Stomach (tissue), 9 donors: ENCODE data around the gene HSPA12B. TPM values are rescaled to one million over a fixed set of nuclear protein-coding genes. Genes with fewer than 3 reads are reported as not detected.

Experiments
- DNase-seq, 2 donors: peaks; one replicate each; pipeline versions ENCODE4 v3.0.0 to v3.0.0-alpha.2; 2013 to 2019
- H3K27ac ChIP-seq, 5 donors: fragments of 200-600 bp in 4 of 5; sonication (generic) in 4 of 5; one replicate each; pipeline ENCODE4 v1.5.1; 2013 to 2019; ENCODE audit warnings: mild to moderate bottlenecking in 1 of 5, moderate library complexity in 1 of 5
- H3K27me3 ChIP-seq, 3 donors: fragments of 200-600 bp; sonication (generic); one replicate each; pipeline ENCODE4 v1.5.1; 2017 to 2019; ENCODE audit warnings: mixed run types in 1 of 3
- H3K36me3 ChIP-seq, 4 donors: fragments of 200-600 bp; sonication (generic); 1 replicate in 3 of 4; 2 replicates in 1 of 4; pipeline ENCODE4 v1.5.1; 2016 to 2019
- H3K4me1 ChIP-seq, 4 donors: fragments of 200-600 bp; sonication (generic); one replicate each; pipeline ENCODE4 v1.5.1; 2016 to 2019
- H3K4me3 ChIP-seq, 4 donors: fragments of 200-600 bp; sonication (generic) in 3 of 4; one replicate each; pipeline ENCODE4 v1.5.1; 2016 to 2019; ENCODE audit warnings: mild to moderate bottlenecking in 1 of 4
- H3K9me3 ChIP-seq, 4 donors: fragments of 200-600 bp; sonication (generic); one replicate each; pipeline ENCODE4 v1.5.1; 2016 to 2019
- CTCF ChIP-seq, 7 experiments: fragments of 450-650 bp in 4 of 7; fragments of 200-600 bp in 3 of 7; sonication (generic) in 3 of 7; IDR thresholded peaks; one replicate each; pipeline ENCODE4 v1.5.1; 2016 to 2019; ENCODE audit warnings: antibody characterized with exemption in 7 of 7, control low read depth in 2 of 7, mild to moderate bottlenecking in 1 of 7
- EP300 ChIP-seq: sonication (generic); formaldehyde crosslinking; IDR thresholded peaks from one replicate; pipeline ENCODE4 v1.6.1; 2017; ENCODE audit warnings: antibody characterized with exemption
- POLR2A ChIP-seq, 4 donors: fragments of 450-650 bp; IDR thresholded peaks; one replicate each; pipeline ENCODE4 v1.6.1; 2016; ENCODE audit warnings: antibody characterized with exemption in 4 of 4, control low read depth in 2 of 4, mild to moderate bottlenecking in 1 of 4, moderate library complexity in 1 of 4
- POLR2AphosphoS5 ChIP-seq, 3 donors: sonication (generic); formaldehyde crosslinking; IDR thresholded peaks; one replicate each; pipeline ENCODE4 v1.6.1; 2016; ENCODE audit warnings: antibody characterized with exemption in 3 of 3
- WGBS, 5 donors: extraction: QIAGEN DNeasy Blood & Tissue Kit in 3 of 5; methylation state at CpG; one replicate each; pipeline versions ENCODE4 v1.1.5 to v1.1.7; 2013 to 2018; 5-methylcytosine and 5-hydroxymethylcytosine counted together
- intact Hi-C: fragments of 100-400 bp; cut with DNase I; formaldehyde crosslinking; loops from one replicate; pipeline ENCODE4 v1.15.1; 2023; ENCODE audit warnings: low total_unique reads
- polyA plus RNA-seq, 3 donors: library from polyadenylated mRNA; stranded (reverse); fragments of 200-250 nt; gene quantifications; one replicate each; pipeline ENCODE4 v1.2.3, GENCODE V29; 2013
- total RNA-seq, 5 donors: library from RNA; depleted of rRNA; stranded (reverse); fragments of >200 nt; gene quantifications; one replicate each; pipeline versions ENCODE4 v1.1.0 to v1.2.3, GENCODE V29; 2014 to 2016
- donor health status: healthy with polysubstance abuse.
- donor health status: Bipolar disorder and iron deficiency.
- donor health status: healthy.

Gene HSPA12B
- total and polyA plus RNA-seq, 8 donors = 0.87 to 14.3 (median 4.5) TPM

DNA sequence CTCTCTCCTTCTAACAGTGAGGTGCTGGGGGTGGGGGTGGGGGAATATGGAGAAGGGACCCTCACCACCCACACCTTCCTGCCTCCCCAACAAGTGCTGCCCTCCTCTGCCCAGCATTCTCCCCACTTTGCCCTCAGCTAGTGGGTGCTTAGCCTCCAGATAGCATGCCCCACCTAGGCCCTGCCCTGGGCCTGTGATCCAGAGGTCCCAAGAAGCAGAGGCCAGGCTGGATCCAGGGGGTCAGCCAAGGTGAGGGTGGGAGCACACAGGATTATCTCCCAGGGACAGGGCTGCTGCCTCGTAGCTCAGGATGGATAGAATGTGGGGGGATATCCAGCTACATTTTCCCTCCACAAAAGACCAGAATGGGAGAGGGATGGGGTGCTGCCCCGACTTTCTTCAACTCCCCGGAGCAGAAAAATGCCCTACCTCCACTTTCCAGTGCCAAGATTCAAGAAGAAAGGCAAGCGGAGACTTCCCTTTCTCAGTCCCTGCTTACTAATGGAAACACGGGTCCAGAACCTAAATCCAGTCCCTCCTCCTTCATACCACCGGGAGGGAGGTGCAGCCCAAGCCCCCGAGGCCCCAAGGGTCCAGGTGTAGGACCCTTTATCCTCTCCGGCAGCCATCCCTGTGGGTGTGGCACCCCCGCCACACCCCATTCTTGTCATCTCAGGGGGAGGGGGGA is 34.1 kb downstream of the HSPA12B start:
- TF ChIP-seq EP300 (no peak), POLR2AphosphoS5 (IDR thresholded peaks at IDR 0.05) (no peak), CTCF (IDR thresholded peaks at IDR 0.05) (no peak)
- Histone ChIP-seq H3K36me3 (peaks cover 0 to 4% (median 0%) of the 10 kb centered on the region in 4 donors), H3K27me3 (no peaks in the 10 kb centered on the region), H3K4me1 (peaks cover 26 to 64% (median 52%) of the 10 kb centered on the region in 4 donors), H3K27ac (peak overlapping the region in 4 of 5 donors; percentile 68 to 95 (median 90)), H3K9me3 (no peaks in the 10 kb centered on the region), H3K4me3 (peak overlapping the region; percentile 73 to 88 (median 80))
- intact Hi-C loops = loop anchor here (10.0 kb wide), 1 partner anchor 92 kb away; no protein-coding TSS in a partner anchor
- DNase-seq = no peak
- 14 to 25% (median 20%) methylated on average over 9 of the region's 9 CpGs for WGBS, 5 donors

DNA sequence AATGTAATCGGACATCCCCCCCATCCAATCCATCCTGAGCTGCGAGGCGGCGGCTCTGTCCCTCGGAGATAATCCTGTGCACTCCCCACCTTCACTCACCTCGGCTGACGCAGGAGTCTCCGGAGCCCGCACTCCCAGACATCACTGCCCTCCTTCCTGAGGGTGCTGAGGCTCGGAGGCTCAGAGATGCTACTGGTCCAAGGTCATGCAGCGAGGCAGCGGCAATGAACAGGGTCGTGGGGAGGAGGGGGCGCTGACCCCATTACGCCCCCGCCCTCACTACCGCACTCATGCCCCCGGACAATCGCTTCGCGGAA is 34.6 kb downstream of the HSPA12B start:
- Histone ChIP-seq H3K27me3 (no peaks in the 10 kb centered on the region), H3K4me3 (peak overlapping the region; percentile 73 to 88 (median 80)), H3K36me3 (no peaks in the 10 kb centered on the region), H3K27ac (peak overlapping the region in 4 of 5 donors; percentile 68 to 95 (median 90)), H3K9me3 (no peaks in the 10 kb centered on the region), H3K4me1 (peaks cover 26 to 64% (median 50%) of the 10 kb centered on the region in 4 donors)
- intact Hi-C loops = loop anchor here (10.0 kb wide), 1 partner anchor 92 kb away; no protein-coding TSS in a partner anchor
- WGBS, 5 donors = 1 to 3% (median 2%) methylated on average over 10 to 21 of the region's 21 CpGs
- TF ChIP-seq POLR2A (IDR thresholded peaks at IDR 0.05) (no peak), POLR2AphosphoS5 (IDR thresholded peaks at IDR 0.05) (no peak), EP300 (no peak), CTCF (IDR thresholded peaks at IDR 0.05) (no peak)
- peak in 1 of 2 donors; percentile 51 for DNase-seq

DNA sequence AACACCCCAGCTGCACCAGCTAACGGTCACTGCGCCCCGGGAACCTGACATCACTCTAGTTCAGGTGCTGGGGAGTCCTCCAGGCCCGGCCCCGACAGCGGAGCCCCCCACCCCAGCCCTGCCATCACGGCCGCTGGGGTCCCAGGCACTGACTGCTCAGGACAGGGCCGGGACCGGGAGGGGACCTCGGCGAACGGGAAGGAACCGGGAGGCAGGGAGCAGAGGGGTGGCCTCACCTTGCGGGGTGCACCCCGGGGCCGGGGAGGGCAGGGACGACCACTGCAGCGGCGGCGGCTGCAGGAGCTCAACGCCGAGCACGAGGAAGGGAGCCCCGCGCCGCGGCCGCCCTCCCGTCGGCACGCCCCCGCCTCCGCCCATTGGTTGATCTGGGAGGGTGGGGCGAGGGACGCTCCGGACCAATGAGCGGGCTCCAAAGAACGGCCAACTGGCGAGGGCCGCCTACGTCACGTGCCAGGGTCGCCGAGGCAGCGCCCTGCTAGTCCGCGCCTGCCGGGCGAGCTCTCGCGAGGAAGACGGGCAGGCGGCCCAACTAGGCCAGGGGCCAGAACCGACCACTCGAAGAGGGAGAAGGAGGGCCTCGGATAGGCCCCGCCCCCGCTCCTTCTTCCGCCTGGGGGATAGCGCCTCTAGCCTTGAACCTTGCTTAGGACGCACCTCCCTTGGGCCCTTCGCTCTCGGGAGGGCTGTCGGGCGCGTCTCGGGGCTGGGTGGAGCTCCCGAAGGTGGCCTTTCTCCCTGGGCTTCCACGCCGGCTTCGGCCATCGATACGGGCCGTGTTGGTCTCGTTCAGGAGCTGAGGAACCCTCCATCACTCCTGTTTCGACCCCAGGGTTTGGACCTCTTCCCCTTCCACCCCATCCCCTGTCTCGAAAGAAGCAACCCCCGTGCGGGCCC is 35.2 kb downstream of the HSPA12B start, which contains the start of gene ADISSP:
TSS of gene ADISSP (minus strand) at position 327 of the 915 bp plus-strand sequence. CDS start 7,653 bp downstream, outside the sequence.
- Histone ChIP-seq H3K27me3 (no peaks in the 10 kb centered on the region), H3K4me3 (peak within 1 kb of the TSS; percentile 73 to 88 (median 80)), H3K9me3 (no peaks in the 10 kb centered on the region), H3K36me3 (no peaks in the 10 kb centered on the region), H3K27ac (peak within 1 kb of the TSS; percentile 87 to 95 (median 93)), H3K4me1 (peaks cover 26 to 58% (median 50%) of the 10 kb centered on the region in 4 donors)
- peak; percentile 99 to 100 for DNase-seq
- intact Hi-C loops = loop anchor here (10.0 kb wide), 1 partner anchor 93 kb away; no protein-coding TSS in a partner anchor
- 0 to 1% (median 0%) methylated on average over 29 to 80 of the region's 80 CpGs for WGBS, 5 donors
- TF ChIP-seq EP300 = no peak
- peak in 1 of 4 donors; percentile 22 for TF ChIP-seq POLR2A (IDR thresholded peaks at IDR 0.05)
- TF ChIP-seq POLR2AphosphoS5 (IDR thresholded peaks at IDR 0.05) = peak; percentile 72 to 91 (median 72)

DNA sequence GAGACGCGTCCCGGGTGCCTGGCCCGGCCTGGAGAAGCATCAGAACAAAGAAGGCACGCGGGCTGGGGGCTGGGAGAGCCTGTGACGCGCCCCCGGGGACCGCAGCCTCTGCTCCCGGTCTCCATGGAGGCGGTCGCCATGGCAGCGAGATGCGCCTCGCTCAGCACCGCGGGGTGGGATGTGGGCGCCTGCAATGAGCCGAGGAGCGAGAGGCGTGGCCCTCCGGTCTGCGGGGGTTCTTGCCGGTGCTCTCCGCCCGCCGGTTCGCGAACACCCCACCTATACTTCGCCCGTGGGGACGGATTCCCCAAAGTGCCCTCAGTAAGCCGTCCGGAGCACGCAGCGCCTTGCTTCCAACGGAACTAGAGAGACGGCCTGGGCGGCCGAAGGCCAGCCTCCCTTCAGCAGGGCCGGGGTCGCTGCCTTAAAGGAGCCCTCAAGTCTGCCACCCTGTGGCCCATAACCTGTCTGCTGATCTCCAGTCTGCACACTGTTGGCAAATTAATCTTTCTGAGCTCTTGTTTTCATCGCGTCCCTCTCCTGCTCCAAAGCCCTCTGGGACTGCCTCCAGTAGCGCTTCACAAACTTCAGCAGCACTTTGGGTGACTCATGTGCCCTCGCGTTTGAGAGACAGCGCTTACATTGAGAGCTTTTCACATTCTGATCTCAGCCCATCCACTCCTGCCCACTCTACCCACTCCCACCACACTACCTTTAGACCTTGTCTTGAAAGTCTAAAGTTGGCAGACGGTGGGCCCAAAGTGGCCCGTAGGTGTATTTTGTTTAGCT is 36.1 kb downstream of the HSPA12B start:
- Histone ChIP-seq H3K9me3 (no peaks in the 10 kb centered on the region), H3K27me3 (no peaks in the 10 kb centered on the region), H3K4me1 (peaks cover 26 to 53% (median 48%) of the 10 kb centered on the region in 4 donors), H3K27ac (peak overlapping the region; percentile 87 to 95 (median 93)), H3K4me3 (peak overlapping the region; percentile 73 to 88 (median 80)), H3K36me3 (no peaks in the 10 kb centered on the region)
- WGBS, 5 donors = 1 to 3% (median 2%) methylated on average over 29 to 51 of the region's 51 CpGs
- DNase-seq = peak; percentile 63 to 93
- intact Hi-C loops = loop anchor here (10.0 kb wide), 1 partner anchor 94 kb away; no protein-coding TSS in a partner anchor
- TF ChIP-seq CTCF (IDR thresholded peaks at IDR 0.05) (peak in 2 of 7 experiments; percentile 24 to 27), POLR2AphosphoS5 (IDR thresholded peaks at IDR 0.05) (peak in 1 of 3 donors; percentile 11), POLR2A (IDR thresholded peaks at IDR 0.05) (no peak), EP300 (no peak)
